H9 (cell line): ENCODE measurements around the gene SH3RF3. TPM values are rescaled to one million over a fixed set of nuclear protein-coding genes. Genes with fewer than 3 reads are reported as not detected.

Experiments used
- DNase-seq: peaks from one replicate; pipeline ENCODE4 v3.0.0-alpha.2; 2017
- H2AFZ ChIP-seq: one replicate; pipeline ENCODE4 v1.6.1; 2013; ENCODE audit warnings: mild to moderate bottlenecking, low read length, control low read depth, moderate library complexity
- H2AK5ac ChIP-seq: 2 replicates; pipeline ENCODE4 v1.6.1; 2013; ENCODE audit warnings: low read length, control low read depth, mixed read lengths; ENCODE audit not compliant: insufficient read length
- H2BK120ac ChIP-seq: one replicate; pipeline ENCODE4 v1.6.1; 2013; ENCODE audit warnings: low read depth, mild to moderate bottlenecking, low read length, control low read depth, inconsistent platforms; ENCODE audit not compliant: poor library complexity, severe bottlenecking
- H2BK12ac ChIP-seq: 2 replicates; pipeline ENCODE4 v1.6.1; 2013; ENCODE audit warnings: low read length, control low read depth, mixed read lengths, low read depth; ENCODE audit not compliant: insufficient read length
- H2BK15ac ChIP-seq: 2 replicates; pipeline ENCODE4 v1.6.1; 2013; ENCODE audit warnings: low read depth, low read length, control low read depth
- H2BK20ac ChIP-seq: one replicate; pipeline ENCODE4 v1.6.1; 2013; ENCODE audit warnings: low read depth, mild to moderate bottlenecking, low read length, control low read depth, inconsistent platforms; ENCODE audit not compliant: poor library complexity, severe bottlenecking
- H2BK5ac ChIP-seq: 2 replicates; pipeline ENCODE4 v1.6.1; 2013; ENCODE audit warnings: low read length, control low read depth, mixed read lengths; ENCODE audit not compliant: insufficient read length
- H3K14ac ChIP-seq: 2 replicates; pipeline ENCODE4 v1.6.1; 2013; ENCODE audit warnings: low read length, control low read depth; ENCODE audit not compliant: insufficient read depth
- H3K18ac ChIP-seq: 2 replicates; pipeline ENCODE4 v1.6.1; 2013; ENCODE audit warnings: low read depth, mild to moderate bottlenecking, mixed read lengths, low read length, control low read depth; ENCODE audit not compliant: insufficient read length
- H3K23ac ChIP-seq: 2 replicates; pipeline ENCODE4 v1.6.1; 2013; ENCODE audit warnings: low read length, control low read depth, mixed read lengths, low read depth; ENCODE audit not compliant: insufficient read length
- H3K23me2 ChIP-seq: 2 replicates; pipeline ENCODE4 v1.6.1; 2013; ENCODE audit warnings: low read depth, mild to moderate bottlenecking, mixed read lengths, low read length, control low read depth; ENCODE audit not compliant: insufficient read length, poor library complexity, severe bottlenecking
- H3K27ac ChIP-seq: 2 replicates; pipeline ENCODE4 v1.5.1; 2013; ENCODE audit warnings: low read length, control low read depth, mixed read lengths, low read depth; ENCODE audit not compliant: insufficient read length
- H3K27me3 ChIP-seq: 2 replicates; pipeline ENCODE4 v1.6.1; 2013; ENCODE audit warnings: low read length, control low read depth, inconsistent platforms; ENCODE audit not compliant: insufficient read depth
- H3K4ac ChIP-seq: 2 replicates; pipeline ENCODE4 v1.6.1; 2013; ENCODE audit warnings: low read depth, mild to moderate bottlenecking, control low read depth, inconsistent platforms, low read length, moderate library complexity
- H3K4me1 ChIP-seq: 2 replicates; pipeline ENCODE4 v1.6.1; 2013; ENCODE audit warnings: low read length, control low read depth, inconsistent platforms; ENCODE audit not compliant: insufficient read depth
- H3K4me2 ChIP-seq: 2 replicates; pipeline ENCODE4 v1.6.1; 2013; ENCODE audit warnings: low read length, control low read depth, mixed read lengths; ENCODE audit not compliant: insufficient read length, insufficient read depth
- H3K56ac ChIP-seq: 2 replicates; pipeline ENCODE4 v1.6.1; 2013; ENCODE audit warnings: low read depth, mild to moderate bottlenecking, mixed read lengths, low read length, control low read depth; ENCODE audit not compliant: insufficient read length
- H3K79me1 ChIP-seq: 2 replicates; pipeline ENCODE4 v1.6.1; 2013; ENCODE audit warnings: low read depth, mild to moderate bottlenecking, moderate library complexity, low read length, control low read depth, inconsistent platforms; ENCODE audit not compliant: insufficient read depth, poor library complexity, severe bottlenecking
- H3K79me2 ChIP-seq: 2 replicates; pipeline ENCODE4 v1.6.1; 2013; ENCODE audit warnings: low read length, control low read depth, inconsistent platforms; ENCODE audit not compliant: insufficient read depth
- H3K9ac ChIP-seq: 2 replicates; pipeline ENCODE4 v1.6.1; 2013; ENCODE audit warnings: low read length, control low read depth, mixed read lengths; ENCODE audit not compliant: insufficient read length; ENCODE audit errors: extremely low read depth
- H3K9me3 ChIP-seq: one replicate; pipeline ENCODE4 v1.6.1; 2013; ENCODE audit warnings: low read depth, low read length, inconsistent platforms; ENCODE audit not compliant: control insufficient read depth
- H3T11ph ChIP-seq: one replicate; pipeline ENCODE4 v1.6.1; 2013; ENCODE audit warnings: mild to moderate bottlenecking, low read length, control low read depth, inconsistent platforms
- H4K20me1 ChIP-seq: one replicate; pipeline ENCODE4 v1.6.1; 2013; ENCODE audit not compliant: control insufficient read depth, insufficient read length, insufficient read depth
- H4K5ac ChIP-seq: 2 replicates; pipeline ENCODE4 v1.6.1; 2013; ENCODE audit warnings: low read depth, mild to moderate bottlenecking, mixed read lengths, low read length, control low read depth; ENCODE audit not compliant: insufficient read length
- H4K8ac ChIP-seq: replicated peaks from 2 replicates; pipeline ENCODE4 v1.6.1; 2013; ENCODE audit warnings: low read length, control low read depth, mixed read lengths, low read depth; ENCODE audit not compliant: insufficient read length
- H4K91ac ChIP-seq: 2 replicates; pipeline ENCODE4 v1.6.1; 2013; ENCODE audit warnings: low read depth, mild to moderate bottlenecking, moderate library complexity, mixed read lengths, low read length, control low read depth; ENCODE audit not compliant: insufficient read length
- H3K27ac Mint-ChIP-seq, 3 experiments: 2 replicates in 2 of 3; 3 replicates in 1 of 3; pipeline ENCODE4 v1.8.0; 2020 to 2021; ENCODE audit warnings: mixed read lengths in 3 of 3, mild to moderate bottlenecking in 1 of 3, moderate library complexity in 1 of 3
- H3K27me3 Mint-ChIP-seq: 2 replicates; pipeline ENCODE4 v1.8.0; 2021; ENCODE audit warnings: low read depth, mild to moderate bottlenecking, moderate library complexity, mixed read lengths
- H3K36me3 Mint-ChIP-seq, 3 experiments: 2 replicates in 2 of 3; 3 replicates in 1 of 3; pipeline ENCODE4 v1.8.0; 2020 to 2021; ENCODE audit warnings: low read depth in 3 of 3, mixed read lengths in 3 of 3; ENCODE audit not compliant: insufficient read depth in 1 of 3
- H3K4me1 Mint-ChIP-seq, 2 experiments: 2 replicates each; pipeline ENCODE4 v1.8.0; 2020; ENCODE audit warnings: mixed read lengths in 2 of 2
- H3K4me3 Mint-ChIP-seq, 2 experiments: 2 replicates in 1 of 2; 3 replicates in 1 of 2; pipeline ENCODE4 v1.8.0; 2020 to 2021; ENCODE audit warnings: mild to moderate bottlenecking in 2 of 2, mixed read lengths in 2 of 2, moderate library complexity in 1 of 2
- H3K9me3 Mint-ChIP-seq, 2 experiments: 2 replicates in 1 of 2; 3 replicates in 1 of 2; pipeline ENCODE4 v1.8.0; 2020; ENCODE audit warnings: mild to moderate bottlenecking in 2 of 2, mixed read lengths in 2 of 2, moderate library complexity in 1 of 2
- WGBS: extraction: QIAGEN DNeasy Blood & Tissue Kit; methylation state at CpG from one replicate; pipeline ENCODE4 v1.1.7; 2013; ENCODE audit warnings: missing lambda C conversion rate, low lambda C conversion rate, mixed read lengths; ENCODE audit not compliant: insufficient read length; ENCODE audit errors: extremely low coverage; 5-methylcytosine and 5-hydroxymethylcytosine counted together
- total RNA-seq: library from RNA; stranded (reverse); gene quantifications from 2 replicates; pipeline ENCODE4 v1.2.1, GENCODE V29; 2021
- TF ChIP-seq, protein P1 (sequence below): fragments of 200-600 bp; sonication (generic); conservative IDR thresholded peaks from 3 replicates; pipeline ENCODE4 v1.8.0; 2021; ENCODE audit warnings: antibody characterized with exemption, mild to moderate bottlenecking

Gene SH3RF3
- total RNA-seq, 1 experiment from 2014 or later = 0.46 TPM

DNA sequence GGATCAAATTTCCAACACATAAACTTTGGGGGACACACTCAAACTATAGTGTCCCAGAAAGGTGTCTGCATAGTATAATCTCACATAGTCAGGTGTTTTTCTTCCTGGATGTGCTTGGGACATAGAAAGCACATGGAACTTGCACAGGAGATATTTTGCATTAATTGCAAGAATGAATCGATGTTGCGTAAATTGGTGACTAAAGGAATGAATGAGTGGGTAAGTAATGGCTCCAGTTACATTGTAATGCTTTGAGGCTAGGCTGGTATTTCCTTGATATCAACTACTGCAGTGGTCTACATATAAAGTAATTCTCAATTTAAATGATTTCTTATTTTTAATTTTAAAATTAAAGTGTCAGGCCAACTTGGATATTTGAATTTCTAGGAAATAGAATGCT, 53.4 kb downstream of the SH3RF3 start:
- H3K27me3 Mint-ChIP-seq = peaks cover 2% of the 10 kb centered on the region
- WGBS = no CpG with 5 or more reads among the region's 2 CpGs
- no peak overlapping the region for H3K18ac ChIP-seq
- no peak overlapping the region for H3K4me3 Mint-ChIP-seq
- H3K27ac Mint-ChIP-seq = no peak overlapping the region
- H3K4me1 ChIP-seq = no peaks in the 10 kb centered on the region
- DNase-seq = no peak
- H3K4me2 ChIP-seq = no peak overlapping the region
- no peak overlapping the region for H2AFZ ChIP-seq
- no peaks in the 10 kb centered on the region for H3K79me2 ChIP-seq
- TF ChIP-seq, protein P1, sequence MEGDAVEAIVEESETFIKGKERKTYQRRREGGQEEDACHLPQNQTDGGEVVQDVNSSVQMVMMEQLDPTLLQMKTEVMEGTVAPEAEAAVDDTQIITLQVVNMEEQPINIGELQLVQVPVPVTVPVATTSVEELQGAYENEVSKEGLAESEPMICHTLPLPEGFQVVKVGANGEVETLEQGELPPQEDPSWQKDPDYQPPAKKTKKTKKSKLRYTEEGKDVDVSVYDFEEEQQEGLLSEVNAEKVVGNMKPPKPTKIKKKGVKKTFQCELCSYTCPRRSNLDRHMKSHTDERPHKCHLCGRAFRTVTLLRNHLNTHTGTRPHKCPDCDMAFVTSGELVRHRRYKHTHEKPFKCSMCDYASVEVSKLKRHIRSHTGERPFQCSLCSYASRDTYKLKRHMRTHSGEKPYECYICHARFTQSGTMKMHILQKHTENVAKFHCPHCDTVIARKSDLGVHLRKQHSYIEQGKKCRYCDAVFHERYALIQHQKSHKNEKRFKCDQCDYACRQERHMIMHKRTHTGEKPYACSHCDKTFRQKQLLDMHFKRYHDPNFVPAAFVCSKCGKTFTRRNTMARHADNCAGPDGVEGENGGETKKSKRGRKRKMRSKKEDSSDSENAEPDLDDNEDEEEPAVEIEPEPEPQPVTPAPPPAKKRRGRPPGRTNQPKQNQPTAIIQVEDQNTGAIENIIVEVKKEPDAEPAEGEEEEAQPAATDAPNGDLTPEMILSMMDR = no peak
- no peaks in the 10 kb centered on the region for H3K9me3 ChIP-seq
- H2BK12ac ChIP-seq = no peak overlapping the region
- H3K27me3 ChIP-seq = no peaks in the 10 kb centered on the region
- H3K56ac ChIP-seq = no peak overlapping the region
- H2AK5ac ChIP-seq = no peak overlapping the region
- H3K27ac ChIP-seq = no peak overlapping the region
- H4K8ac ChIP-seq = no peak overlapping the region
- H3T11ph ChIP-seq = no peak overlapping the region
- peaks cover 2 to 9% of the 10 kb centered on the region in 2 experiments for H3K4me1 Mint-ChIP-seq
- peaks cover 19 to 26% of the 10 kb centered on the region in 2 experiments; a peak in 4 of 5 replicates for H3K9me3 Mint-ChIP-seq
- H2BK20ac ChIP-seq = no peak overlapping the region
- H2BK120ac ChIP-seq = no peak overlapping the region
- H3K4ac ChIP-seq = no peak overlapping the region
- no peak overlapping the region for H2BK5ac ChIP-seq
- no peaks in the 10 kb centered on the region for H3K23me2 ChIP-seq
- H4K91ac ChIP-seq = no peak overlapping the region
- H3K36me3 Mint-ChIP-seq = peaks cover 5 to 16% (median 8%) of the 10 kb centered on the region in 3 experiments; a peak in 6 of 7 replicates
- no peak overlapping the region for H3K23ac ChIP-seq
- H4K5ac ChIP-seq = no peak overlapping the region
- H4K20me1 ChIP-seq = no peaks in the 10 kb centered on the region
- H3K79me1 ChIP-seq = no peaks in the 10 kb centered on the region
- no peak overlapping the region for H3K14ac ChIP-seq
- no peak overlapping the region for H3K9ac ChIP-seq
- H2BK15ac ChIP-seq = no peak overlapping the region
